OCI-LY7 (cell line): ENCODE measurements around the gene ZNF30. TPM values are rescaled to one million over a fixed set of nuclear protein-coding genes. Genes with fewer than 3 reads are reported as not detected.

Experiments
- BruUV-seq: library from RNA; stranded (reverse); fragments of 400-500 nt; replicated peaks from 2 replicates; lab custom pipeline; 2021; lab: Mats Ljungman, UMichigan
- CTCF ChIA-PET: fragments of 300-600 bp; sonication (Branson Sonifier 250); formaldehyde crosslinking; loops from one replicate; lab custom pipeline; 2022; ENCODE audit warnings: antibody characterized with exemption; ENCODE audit not compliant: unreplicated experiment; lab: Charles Lee
- POLR2A ChIA-PET: fragments of 300-600 bp; sonication (Branson Sonifier 250); formaldehyde crosslinking; loops from one replicate; lab custom pipeline; 2022; ENCODE audit warnings: antibody characterized with exemption; lab: Charles Lee
- DNase-seq: peaks from one replicate; pipeline ENCODE4 v3.0.0-alpha.2; 2015; ENCODE audit warnings: low spot score
- H2AFZ ChIP-seq: fragments of 200-600 bp; sonication (generic), shearing (Covaris generic); 2 replicates; pipeline ENCODE4 v1.6.1; 2014; ENCODE audit warnings: mild to moderate bottlenecking, antibody characterized with exemption, low read length, moderate library complexity
- H3K27ac ChIP-seq: fragments of 200-600 bp; sonication (generic); 2 replicates; pipeline ENCODE4 v1.5.1; 2014; ENCODE audit warnings: mixed run types, low read depth, mild to moderate bottlenecking, moderate library complexity, low read length, inconsistent platforms; ENCODE audit not compliant: poor library complexity, severe bottlenecking
- H3K36me3 ChIP-seq: fragments of 200-600 bp; sonication (generic); 2 replicates; pipeline ENCODE4 v1.6.1; 2014; ENCODE audit warnings: mild to moderate bottlenecking, antibody characterized with exemption, low read length, moderate library complexity, mixed read lengths; ENCODE audit not compliant: insufficient read depth
- H3K4me1 ChIP-seq: fragments of 200-600 bp; sonication (generic); 2 replicates; pipeline ENCODE4 v1.5.1; 2014; ENCODE audit warnings: mild to moderate bottlenecking, low read length; ENCODE audit not compliant: insufficient read depth, poor library complexity, severe bottlenecking
- H3K4me2 ChIP-seq: fragments of 200-600 bp; sonication (generic); 2 replicates; pipeline ENCODE4 v1.6.1; 2014; ENCODE audit warnings: mild to moderate bottlenecking, low read length
- H3K4me3 ChIP-seq: fragments of 200-600 bp; sonication (generic); 2 replicates; pipeline ENCODE4 v1.5.1; 2014; ENCODE audit warnings: mild to moderate bottlenecking, low read depth, low read length; ENCODE audit not compliant: poor library complexity, severe bottlenecking
- H3K79me2 ChIP-seq: fragments of 200-600 bp; sonication (generic); 2 replicates; pipeline ENCODE4 v1.6.1; 2016; ENCODE audit warnings: low read depth, mild to moderate bottlenecking, low read length, moderate library complexity, mixed read lengths; ENCODE audit not compliant: insufficient read depth
- H3K9me2 ChIP-seq: fragments of 200-600 bp; sonication (generic); 2 replicates; pipeline ENCODE4 v1.6.1; 2016; ENCODE audit warnings: mild to moderate bottlenecking, low read length, mixed read lengths; ENCODE audit not compliant: insufficient read depth
- H3K9me3 ChIP-seq: fragments of 200-600 bp; sonication (generic); 2 replicates; pipeline ENCODE4 v1.6.1; 2014; ENCODE audit warnings: mild to moderate bottlenecking, mixed run types, low read length, mixed read lengths
- H4K20me1 ChIP-seq: fragments of 200-600 bp; sonication (generic); 2 replicates; pipeline ENCODE4 v1.6.1; 2014; ENCODE audit warnings: mild to moderate bottlenecking, antibody characterized with exemption, low read length, moderate library complexity, mixed read lengths; ENCODE audit not compliant: insufficient read depth
- EZH2phosphoT487 ChIP-seq: fragments of 200-600 bp; sonication (generic); IDR thresholded peaks from 2 replicates; pipeline ENCODE4 v1.6.1; 2018; ENCODE audit warnings: low read depth, borderline replicate concordance, mild to moderate bottlenecking, mixed run types, antibody characterized with exemption, low read length, moderate library complexity, mixed read lengths
- intact Hi-C: fragments of 100-400 bp; cut with micrococcal nuclease; formaldehyde crosslinking; loops from one replicate; pipeline ENCODE4 v1.10.0; 2022; ENCODE audit not compliant: unreplicated experiment
- total RNA-seq, 2 experiments: library from RNA; depleted of rRNA in 1 of 2; stranded (reverse); fragments of >200 nt in 1 of 2; shearing (Covaris generic) in 1 of 2; gene quantifications; 2 replicates each; pipeline ENCODE4 v1.2.3, GENCODE V29; 2014 to 2022
- TF ChIP-seq, protein P1 (sequence below): fragments of 200-600 bp; sonication (generic); conservative IDR thresholded peaks from 2 replicates; pipeline ENCODE4 v1.5.1; 2014; ENCODE audit warnings: mild to moderate bottlenecking, antibody characterized with exemption, low read length, moderate library complexity, mixed read lengths

The ZNF30 gene
- total RNA-seq, 2 experiments from 2014 or later = not detected

DNA sequence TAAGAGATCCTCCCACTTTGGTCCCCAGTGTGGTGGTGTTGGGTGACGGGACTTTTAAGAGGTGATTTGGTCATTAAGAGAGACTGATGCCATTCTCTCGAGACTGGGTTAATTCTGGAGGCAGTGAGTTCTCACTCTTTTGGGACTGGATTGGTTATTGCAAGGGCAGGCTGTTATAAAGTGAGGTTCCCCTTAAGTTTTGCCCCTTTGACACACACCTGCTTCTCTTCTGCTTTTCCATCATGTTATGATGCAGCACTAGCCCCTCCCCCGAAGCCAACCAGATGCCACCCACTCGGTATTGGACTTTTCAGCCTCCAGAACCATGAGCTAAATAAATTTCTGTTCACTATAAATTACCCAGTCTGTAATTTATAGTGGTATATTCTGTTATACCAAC, 57.1 kb downstream of the ZNF30 start:
- Histone ChIP-seq H3K9me2 (no peaks in the 10 kb centered on the region), H3K4me1 (peaks cover 13% of the 10 kb centered on the region), H3K9me3 (peaks cover 8% of the 10 kb centered on the region; the same call in 1 of the 2 replicates), H4K20me1 (no peaks in the 10 kb centered on the region), H3K4me2 (no peak overlapping the region), H2AFZ (no peak overlapping the region), H3K4me3 (no peak overlapping the region), H3K27ac (no peak overlapping the region), H3K36me3 (no peaks in the 10 kb centered on the region), H3K79me2 (no peaks in the 10 kb centered on the region)
- POLR2A ChIA-PET = no interaction called here
- CTCF ChIA-PET = no interaction called here
- TF ChIP-seq, protein P1, sequence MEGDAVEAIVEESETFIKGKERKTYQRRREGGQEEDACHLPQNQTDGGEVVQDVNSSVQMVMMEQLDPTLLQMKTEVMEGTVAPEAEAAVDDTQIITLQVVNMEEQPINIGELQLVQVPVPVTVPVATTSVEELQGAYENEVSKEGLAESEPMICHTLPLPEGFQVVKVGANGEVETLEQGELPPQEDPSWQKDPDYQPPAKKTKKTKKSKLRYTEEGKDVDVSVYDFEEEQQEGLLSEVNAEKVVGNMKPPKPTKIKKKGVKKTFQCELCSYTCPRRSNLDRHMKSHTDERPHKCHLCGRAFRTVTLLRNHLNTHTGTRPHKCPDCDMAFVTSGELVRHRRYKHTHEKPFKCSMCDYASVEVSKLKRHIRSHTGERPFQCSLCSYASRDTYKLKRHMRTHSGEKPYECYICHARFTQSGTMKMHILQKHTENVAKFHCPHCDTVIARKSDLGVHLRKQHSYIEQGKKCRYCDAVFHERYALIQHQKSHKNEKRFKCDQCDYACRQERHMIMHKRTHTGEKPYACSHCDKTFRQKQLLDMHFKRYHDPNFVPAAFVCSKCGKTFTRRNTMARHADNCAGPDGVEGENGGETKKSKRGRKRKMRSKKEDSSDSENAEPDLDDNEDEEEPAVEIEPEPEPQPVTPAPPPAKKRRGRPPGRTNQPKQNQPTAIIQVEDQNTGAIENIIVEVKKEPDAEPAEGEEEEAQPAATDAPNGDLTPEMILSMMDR = no peak
- no peak for TF ChIP-seq EZH2phosphoT487
- BruUV-seq = no TSS peak
- intact Hi-C loops = no loop called here
- DNase-seq = no peak

DNA sequence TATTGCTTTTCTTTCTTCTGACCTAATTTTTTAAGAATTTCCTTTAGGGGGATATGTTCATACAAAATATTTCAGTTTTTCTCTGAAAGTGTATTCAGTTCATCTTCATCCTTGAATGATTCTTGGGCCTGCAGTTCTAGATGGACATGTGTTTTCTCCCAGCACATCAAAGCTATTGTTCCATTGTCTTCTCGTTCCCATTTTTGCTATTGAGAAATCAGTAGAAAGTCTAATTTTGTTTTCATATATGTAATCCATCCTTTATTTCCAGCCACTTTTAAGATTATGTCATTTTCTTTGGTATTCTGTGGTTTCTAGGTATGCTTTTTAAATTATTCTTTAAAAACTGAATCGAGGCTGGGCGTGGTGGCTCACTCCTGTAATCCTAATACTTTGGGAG, 57.6 kb downstream of the ZNF30 start:
- Histone ChIP-seq H3K9me2 (no peaks in the 10 kb centered on the region), H3K4me2 (no peak overlapping the region), H3K9me3 (peaks cover 8% of the 10 kb centered on the region; the same call in 1 of the 2 replicates), H3K4me1 (peaks cover 13% of the 10 kb centered on the region), H3K79me2 (no peaks in the 10 kb centered on the region), H3K27ac (no peak overlapping the region), H2AFZ (no peak overlapping the region), H4K20me1 (no peaks in the 10 kb centered on the region), H3K36me3 (no peaks in the 10 kb centered on the region), H3K4me3 (no peak overlapping the region)
- ChIA-PET CTCF (no interaction called here), POLR2A (no interaction called here)
- no peak for DNase-seq
- TF ChIP-seq EZH2phosphoT487 = no peak
- TF ChIP-seq, protein P1 = no peak
- no TSS peak for BruUV-seq
- intact Hi-C loops = no loop called here

DNA sequence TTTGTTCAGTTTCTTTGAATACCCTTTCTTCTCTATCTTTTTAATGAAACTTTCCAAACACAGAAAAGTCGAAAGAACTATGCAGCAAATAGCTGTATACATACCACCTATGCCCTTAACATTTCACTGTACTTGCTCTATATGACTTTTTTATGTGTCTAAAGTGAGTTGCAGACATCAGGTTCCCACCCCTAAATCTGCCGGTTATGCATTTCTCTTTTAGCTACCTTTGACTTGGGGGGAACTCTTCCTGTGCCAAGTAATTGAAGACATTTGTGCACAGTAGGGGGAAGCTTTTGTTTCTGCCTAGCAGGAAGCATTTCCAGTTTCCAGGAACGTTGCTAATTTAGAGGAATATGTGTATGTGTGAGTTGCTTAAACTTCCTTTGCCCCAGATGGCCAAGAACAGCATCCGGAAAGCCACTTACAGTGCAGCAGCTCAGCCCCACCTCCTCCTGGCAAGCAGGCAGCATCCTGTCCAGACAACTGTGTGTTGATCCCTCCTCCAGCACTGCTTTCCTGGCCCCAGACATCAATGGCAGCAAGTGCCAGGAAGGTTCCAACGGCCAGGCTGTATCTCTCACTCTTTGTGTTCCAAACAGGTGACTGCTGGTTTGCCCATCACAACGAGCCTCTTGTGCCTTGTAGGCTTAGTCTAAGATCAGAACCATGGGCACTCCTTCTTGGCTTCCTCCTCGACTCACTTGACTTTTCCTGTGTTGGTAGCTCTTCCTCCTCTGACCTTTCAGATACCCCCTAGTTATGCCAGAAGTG, 58.7 kb downstream of the ZNF30 start:
- POLR2A ChIA-PET = interaction anchor here (0.6 kb wide), 1 partner anchor 150 kb away, joined by 3 read pairs; no protein-coding TSS in a partner anchor
- intact Hi-C loops = no loop called here

More for the DNA sequence above, 58.7 kb downstream of the ZNF30 start:
- Histone ChIP-seq H3K79me2 (no peaks in the 10 kb centered on the region), H3K4me3 (no peak overlapping the region), H3K4me2 (peak overlapping the region; percentile 49), H3K36me3 (no peaks in the 10 kb centered on the region), H3K4me1 (peaks cover 13% of the 10 kb centered on the region), H3K9me3 (peaks cover 8% of the 10 kb centered on the region; the same call in 1 of the 2 replicates), H3K9me2 (no peaks in the 10 kb centered on the region), H2AFZ (peak overlapping the region; percentile 83), H4K20me1 (no peaks in the 10 kb centered on the region), H3K27ac (no peak overlapping the region)
- no TSS peak for BruUV-seq
- CTCF ChIA-PET = interaction anchor here (0.5 to 1.0 kb wide), 2 partner anchors 11 to 422 kb away, joined by 4 read pairs; no protein-coding TSS in a partner anchor
- TF ChIP-seq, protein P1 = no peak
- TF ChIP-seq EZH2phosphoT487 = no peak
- DNase-seq = peak; percentile 50
